KMS-11 (cell line): ENCODE results near the gene PTH2.
A peak's percentile ranks its signal among the peaks of the same experiment; 100 is the strongest.

Experiments
- H2AFZ ChIP-seq: fragments of 200-600 bp; sonication (generic); 2 replicates; pipeline ENCODE4 v1.6.1; 2016; ENCODE audit warnings: antibody characterized with exemption, mixed run types, low read depth
- H3K27ac ChIP-seq: fragments of 200-600 bp; sonication (generic); 2 replicates; pipeline ENCODE4 v1.6.1; 2016; ENCODE audit warnings: mild to moderate bottlenecking, mixed run types
- H3K27me3 ChIP-seq: fragments of 200-600 bp; sonication (generic); 2 replicates; pipeline ENCODE4 v1.6.1; 2017; ENCODE audit warnings: mild to moderate bottlenecking, low read depth, mixed run types, moderate library complexity; ENCODE audit not compliant: insufficient read depth
- H3K36me3 ChIP-seq: fragments of 200-600 bp; sonication (generic); 2 replicates; pipeline ENCODE4 v1.6.1; 2017; ENCODE audit warnings: mild to moderate bottlenecking, mixed run types; ENCODE audit not compliant: insufficient read depth
- H3K4me1 ChIP-seq: fragments of 200-600 bp; sonication (generic); 2 replicates; pipeline ENCODE4 v1.6.1; 2016; ENCODE audit warnings: mild to moderate bottlenecking, low read depth, mixed run types; ENCODE audit not compliant: poor library complexity, severe bottlenecking
- H3K4me2 ChIP-seq: fragments of 200-600 bp; sonication (generic); 2 replicates; pipeline ENCODE4 v1.7.0; 2016; ENCODE audit warnings: mild to moderate bottlenecking, mixed run types
- H3K4me3 ChIP-seq: fragments of 200-600 bp; sonication (generic); IDR thresholded peaks from 2 replicates; pipeline ENCODE4 v1.6.1; 2017; ENCODE audit warnings: low read depth, low read length, mixed read lengths; ENCODE audit not compliant: insufficient read depth
- H3K79me2 ChIP-seq: fragments of 200-600 bp; sonication (generic); 2 replicates; pipeline ENCODE4 v1.6.1; 2016; ENCODE audit warnings: low read depth, mixed run types; ENCODE audit not compliant: insufficient read depth
- H3K9ac ChIP-seq: fragments of 200-600 bp; sonication (generic); 2 replicates; pipeline ENCODE4 v1.6.1; 2016; ENCODE audit warnings: mild to moderate bottlenecking, mixed run types
- H4K20me1 ChIP-seq: fragments of 200-600 bp; sonication (generic); 2 replicates; pipeline ENCODE4 v1.6.1; 2016; ENCODE audit warnings: mild to moderate bottlenecking, mixed run types; ENCODE audit not compliant: insufficient read depth
- TF ChIP-seq, protein P1 (sequence below): fragments of 200-600 bp; sonication (generic); conservative IDR thresholded peaks from 2 replicates; pipeline ENCODE4 v1.6.1; 2017; ENCODE audit warnings: low read depth, mild to moderate bottlenecking, antibody characterized with exemption, low read length, moderate library complexity, mixed read lengths

The PTH2 gene

DNA sequence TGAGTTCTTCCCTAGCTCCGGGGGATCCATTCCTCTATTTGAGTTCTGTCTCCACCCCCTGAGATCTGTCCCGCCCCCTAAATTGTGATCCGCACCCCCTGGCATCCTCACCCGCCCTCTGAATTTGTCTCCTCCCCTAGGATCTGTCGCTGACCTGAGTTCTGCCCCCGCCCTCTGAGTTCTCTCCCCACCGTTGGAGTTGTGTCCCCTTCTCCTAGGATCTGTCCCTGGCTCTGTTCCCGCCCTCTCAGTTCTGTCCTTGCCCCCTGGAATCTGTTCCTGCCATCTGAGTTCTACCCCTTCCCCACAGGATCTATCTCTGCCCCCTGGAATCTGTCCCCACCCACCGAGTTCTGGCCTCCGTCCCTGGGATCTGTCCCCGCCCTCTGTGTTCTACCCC lies 19.1 kb upstream of the PTH2 start:
- Histone ChIP-seq H3K4me1 (peaks cover 16% of the 10 kb centered on the region), H3K27ac (no peak overlapping the region), H3K79me2 (no peaks in the 10 kb centered on the region), H3K36me3 (no peaks in the 10 kb centered on the region), H3K27me3 (peaks cover 51% of the 10 kb centered on the region), H2AFZ (peak overlapping the region; percentile 84; the same call in 1 of the 2 replicates), H3K9ac (no peak overlapping the region), H4K20me1 (no peaks in the 10 kb centered on the region), H3K4me2 (peak overlapping the region; percentile 89), H3K4me3 (no peak overlapping the region)
- TF ChIP-seq, protein P1, sequence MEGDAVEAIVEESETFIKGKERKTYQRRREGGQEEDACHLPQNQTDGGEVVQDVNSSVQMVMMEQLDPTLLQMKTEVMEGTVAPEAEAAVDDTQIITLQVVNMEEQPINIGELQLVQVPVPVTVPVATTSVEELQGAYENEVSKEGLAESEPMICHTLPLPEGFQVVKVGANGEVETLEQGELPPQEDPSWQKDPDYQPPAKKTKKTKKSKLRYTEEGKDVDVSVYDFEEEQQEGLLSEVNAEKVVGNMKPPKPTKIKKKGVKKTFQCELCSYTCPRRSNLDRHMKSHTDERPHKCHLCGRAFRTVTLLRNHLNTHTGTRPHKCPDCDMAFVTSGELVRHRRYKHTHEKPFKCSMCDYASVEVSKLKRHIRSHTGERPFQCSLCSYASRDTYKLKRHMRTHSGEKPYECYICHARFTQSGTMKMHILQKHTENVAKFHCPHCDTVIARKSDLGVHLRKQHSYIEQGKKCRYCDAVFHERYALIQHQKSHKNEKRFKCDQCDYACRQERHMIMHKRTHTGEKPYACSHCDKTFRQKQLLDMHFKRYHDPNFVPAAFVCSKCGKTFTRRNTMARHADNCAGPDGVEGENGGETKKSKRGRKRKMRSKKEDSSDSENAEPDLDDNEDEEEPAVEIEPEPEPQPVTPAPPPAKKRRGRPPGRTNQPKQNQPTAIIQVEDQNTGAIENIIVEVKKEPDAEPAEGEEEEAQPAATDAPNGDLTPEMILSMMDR = no peak

DNA sequence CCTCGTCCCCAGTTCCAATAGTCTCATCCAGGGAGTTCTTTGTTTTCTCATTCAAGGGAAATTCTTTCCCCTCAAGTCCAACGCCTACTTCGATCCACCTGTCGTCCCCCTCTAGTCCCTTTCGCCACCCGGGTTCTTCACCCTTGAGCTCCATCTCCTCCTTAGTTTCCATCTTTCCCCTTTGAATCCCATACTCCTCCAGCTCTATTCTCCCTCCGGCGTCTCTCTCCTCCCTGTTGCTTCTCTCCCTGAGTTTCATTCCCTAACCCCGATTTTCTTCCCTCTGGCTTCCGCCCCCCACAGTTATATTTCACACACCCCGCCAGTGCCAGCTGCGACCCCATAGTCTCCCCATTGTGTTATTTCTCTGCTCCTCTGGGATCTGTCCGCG lies 18.7 kb upstream of the PTH2 start:
- Histone ChIP-seq H2AFZ (peak overlapping the region; percentile 84; the same call in 1 of the 2 replicates), H3K27me3 (peaks cover 55% of the 10 kb centered on the region), H3K79me2 (no peaks in the 10 kb centered on the region), H4K20me1 (no peaks in the 10 kb centered on the region), H3K36me3 (no peaks in the 10 kb centered on the region), H3K4me3 (no peak overlapping the region), H3K4me2 (peak overlapping the region; percentile 89; the same call in 1 of the 2 replicates), H3K4me1 (peaks cover 16% of the 10 kb centered on the region), H3K9ac (no peak overlapping the region), H3K27ac (no peak overlapping the region)
- TF ChIP-seq, protein P1 = no peak

DNA sequence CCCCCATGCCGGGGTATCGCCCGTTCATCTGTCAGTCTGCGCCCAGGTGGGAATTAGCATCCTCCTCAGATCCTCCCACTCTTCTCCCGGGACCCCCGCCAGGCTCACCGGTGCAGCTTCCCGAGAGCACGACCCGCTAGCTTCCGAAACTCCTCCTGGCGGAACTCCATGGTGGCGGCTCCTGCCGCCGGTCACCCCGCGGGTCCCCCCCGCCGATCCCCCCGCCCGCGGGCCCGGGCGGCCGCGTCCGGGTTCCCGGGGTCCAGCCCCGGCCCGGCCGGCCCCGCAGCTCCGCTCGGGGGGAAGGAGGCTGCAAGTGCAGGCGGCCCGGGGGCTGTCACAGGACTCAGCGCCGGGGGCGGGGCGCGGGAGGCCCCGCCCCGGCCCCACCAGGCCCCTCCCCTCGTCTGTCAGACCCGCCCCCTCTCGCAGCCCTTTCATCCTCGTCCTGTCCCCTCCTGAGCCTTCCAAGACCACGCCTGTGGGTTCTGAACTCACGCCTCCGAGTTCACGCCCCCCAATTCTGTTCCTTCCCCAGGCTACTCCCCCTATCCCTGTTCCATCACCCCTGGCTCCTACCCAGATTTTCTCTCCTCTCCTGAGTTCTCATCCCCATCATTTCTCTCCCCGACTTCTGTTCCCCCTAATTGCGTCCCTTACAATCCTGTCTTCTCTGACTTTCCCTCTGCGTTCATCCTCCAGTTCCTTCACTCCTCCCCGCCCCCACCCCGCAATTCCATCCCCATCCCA lies 18.1 kb upstream of the PTH2 start, which contains the start of gene SLC17A7:
Gene SLC17A7 (minus strand): TSS at position 318 of the 750 bp plus-strand sequence. CDS start 148 bp downstream, at position 170.
- Histone ChIP-seq H3K27ac (no peak within 1 kb of the TSS), H2AFZ (peak within 1 kb of the TSS; percentile 84; the same call in 1 of the 2 replicates), H3K79me2 (no peaks in the 10 kb centered on the region), H4K20me1 (no peaks in the 10 kb centered on the region), H3K4me1 (peaks cover 16% of the 10 kb centered on the region), H3K36me3 (no peaks in the 10 kb centered on the region), H3K4me2 (peak within 1 kb of the TSS; percentile 89), H3K9ac (no peak within 1 kb of the TSS), H3K4me3 (no peak within 1 kb of the TSS), H3K27me3 (peaks cover 61% of the 10 kb centered on the region)
- TF ChIP-seq, protein P1 = no peak

DNA sequence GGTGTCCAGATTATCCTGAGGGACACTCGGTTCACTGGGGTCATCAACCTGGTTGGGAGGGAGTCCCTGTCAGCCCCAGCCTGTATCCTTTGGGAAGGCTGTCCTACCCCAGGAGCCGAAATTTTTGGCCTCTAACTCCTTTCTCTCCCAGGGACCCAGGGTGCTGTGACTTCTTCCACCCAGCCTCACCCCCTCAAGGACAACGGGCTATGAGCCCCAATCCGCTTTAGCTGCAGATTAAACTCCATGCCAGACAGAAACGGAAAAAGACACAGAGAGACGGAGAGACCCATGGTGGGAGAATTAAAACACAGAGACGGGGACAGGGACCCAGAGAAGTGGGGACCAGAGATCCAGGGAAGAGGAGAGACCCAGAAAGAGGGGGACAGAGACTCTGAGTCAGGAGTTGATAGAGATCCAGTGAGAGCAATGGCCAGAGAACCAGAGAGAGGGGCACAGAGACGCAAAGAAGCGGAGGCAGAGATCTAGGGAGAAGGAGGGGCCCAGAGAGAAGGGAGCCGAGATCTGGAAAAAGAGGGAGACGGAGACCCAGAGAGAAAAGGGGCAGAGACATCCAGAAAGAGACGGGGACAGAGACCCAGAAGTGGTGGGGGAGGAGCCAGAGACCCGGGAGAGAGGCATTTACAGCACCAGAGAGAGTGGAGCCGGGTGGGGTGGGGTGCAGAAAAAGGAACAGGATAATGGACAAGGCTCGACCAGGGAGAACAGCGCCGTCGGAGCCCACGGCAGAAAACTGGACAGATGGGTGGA lies 17.4 kb upstream of the PTH2 start:
- no peak overlapping the region for H3K4me3 ChIP-seq

More for the DNA sequence above, 17.4 kb upstream of the PTH2 start:
- H3K4me1 ChIP-seq = peaks cover 16% of the 10 kb centered on the region
- H3K27me3 ChIP-seq = peaks cover 69% of the 10 kb centered on the region
- H3K27ac ChIP-seq = no peak overlapping the region
- no peak overlapping the region; the same call in 1 of the 2 replicates for H3K4me2 ChIP-seq
- TF ChIP-seq, protein P1 = no peak
- no peak overlapping the region for H2AFZ ChIP-seq
- H3K36me3 ChIP-seq = no peaks in the 10 kb centered on the region
- no peaks in the 10 kb centered on the region for H3K79me2 ChIP-seq
- no peaks in the 10 kb centered on the region for H4K20me1 ChIP-seq
- no peak overlapping the region for H3K9ac ChIP-seq
